GM23248 (cell line): ENCODE data around the gene GJB4. TPM values are rescaled to one million over a fixed set of nuclear protein-coding genes. Genes with fewer than 3 reads are reported as not detected.
"Not testable (repeated sequence)": the region's sequence is repeated elsewhere in the genome, so short reads cannot be mapped to it uniquely, and the experiment has no call there.

Experiments used
- DNase-seq: peaks from one replicate; pipeline ENCODE4 v3.0.0-alpha.2; 2015
- H2AFZ ChIP-seq: fragments of 200-600 bp; sonication (generic); 2 replicates; pipeline ENCODE4 v1.6.1; 2016; ENCODE audit warnings: antibody characterized with exemption
- H3F3A ChIP-seq: fragments of 200-600 bp; sonication (generic); 2 replicates; pipeline ENCODE4 v1.6.1; 2016; ENCODE audit warnings: mild to moderate bottlenecking, antibody characterized with exemption, mixed run types; ENCODE audit not compliant: insufficient read depth
- H3K27ac ChIP-seq: fragments of 200-600 bp; sonication (generic); 2 replicates; pipeline ENCODE4 v1.5.1; 2016; ENCODE audit warnings: mild to moderate bottlenecking
- H3K27me3 ChIP-seq: fragments of 200-600 bp; sonication (generic); replicated peaks from 2 replicates; pipeline ENCODE4 v1.6.1; 2016; ENCODE audit warnings: mild to moderate bottlenecking; ENCODE audit not compliant: insufficient read depth
- H3K36me3 ChIP-seq: fragments of 200-600 bp; sonication (generic); 2 replicates; pipeline ENCODE4 v1.6.1; 2016; ENCODE audit warnings: low read depth, mild to moderate bottlenecking
- H3K4me1 ChIP-seq: fragments of 200-600 bp; sonication (generic); 2 replicates; pipeline ENCODE4 v1.6.1; 2016; ENCODE audit warnings: mild to moderate bottlenecking; ENCODE audit not compliant: insufficient read depth
- H3K4me2 ChIP-seq: fragments of 200-600 bp; sonication (generic); one replicate; pipeline ENCODE4 v1.6.1; 2016; ENCODE audit warnings: mild to moderate bottlenecking; ENCODE audit not compliant: unreplicated experiment
- H3K4me3 ChIP-seq: fragments of 200-600 bp; sonication (generic); 2 replicates; pipeline ENCODE4 v1.5.1; 2016; ENCODE audit warnings: mild to moderate bottlenecking
- H3K79me2 ChIP-seq: fragments of 200-600 bp; sonication (generic); 2 replicates; pipeline ENCODE4 v1.6.1; 2016; ENCODE audit warnings: mild to moderate bottlenecking; ENCODE audit not compliant: insufficient read depth
- H3K9ac ChIP-seq: fragments of 200-600 bp; sonication (generic); 2 replicates; pipeline ENCODE4 v1.6.1; 2016; ENCODE audit warnings: mild to moderate bottlenecking
- H3K9me2 ChIP-seq: fragments of 200-600 bp; sonication (generic); 2 replicates; pipeline ENCODE4 v1.6.1; 2016; ENCODE audit warnings: mixed run types, mild to moderate bottlenecking, moderate library complexity; ENCODE audit not compliant: insufficient read depth
- H3K9me3 ChIP-seq: fragments of 200-600 bp; sonication (generic); one replicate; pipeline ENCODE4 v1.6.1; 2017; ENCODE audit warnings: low read depth
- H4K20me1 ChIP-seq: fragments of 200-600 bp; sonication (generic); 2 replicates; pipeline ENCODE4 v1.6.0; 2016; ENCODE audit not compliant: insufficient read depth
- EZH2 ChIP-seq: fragments of 200-600 bp; sonication (generic); IDR thresholded peaks from 2 replicates; pipeline ENCODE4 v1.6.1; 2018; ENCODE audit warnings: antibody characterized with exemption, mild to moderate bottlenecking; ENCODE audit not compliant: insufficient read depth, poor library complexity, severe bottlenecking
- EZH2phosphoT487 ChIP-seq: fragments of 200-600 bp; sonication (generic); IDR thresholded peaks from 2 replicates; pipeline ENCODE4 v1.6.1; 2018; ENCODE audit warnings: antibody characterized with exemption, moderate library complexity, mild to moderate bottlenecking, low read depth; ENCODE audit not compliant: insufficient read depth
- WGBS, 2 experiments: methylation state at CpG; one replicate each; pipeline ENCODE4 v1.1.6; 2015 to 2017; ENCODE audit warnings: low lambda C conversion rate in 2 of 2, low coverage in 1 of 2; ENCODE audit errors: missing lambda C conversion rate in 2 of 2; 5-methylcytosine and 5-hydroxymethylcytosine counted together
- in situ Hi-C: fragments of 300-500 bp; cut with MboI; formaldehyde crosslinking; loops from 2 replicates; pipeline ENCODE4 v1.15.0; 2020
- polyA plus RNA-seq: library from polyadenylated mRNA; unstranded; fragments of >200 nt; fragmentation: Nextera tagmentation; extraction: Ambion mirVana; gene quantifications from 2 replicates; pipeline ENCODE4 v1.2.1, GENCODE V29; 2016
- total RNA-seq: library from RNA; depleted of rRNA; stranded (reverse); fragments of >200 nt; shearing (Covaris generic); gene quantifications from 2 replicates; pipeline ENCODE4 v1.2.3, GENCODE V29; 2014

GJB4 gene
- total and polyA plus RNA-seq, 2 experiments from 2014 or later: not detected

GRCh38 chr1:34726861-34727260, 32.7 kb upstream of the GJB4 start:
- peaks cover 15% of the 10 kb centered on the region; the same call in 1 of the 2 replicates for H3K27me3 ChIP-seq
- H3F3A ChIP-seq: no peaks in the 10 kb centered on the region
- H3K4me3 ChIP-seq: no peak overlapping the region
- H4K20me1 ChIP-seq: no peaks in the 10 kb centered on the region
- no peak overlapping the region for H3K27ac ChIP-seq
- H3K36me3 ChIP-seq: no peaks in the 10 kb centered on the region
- no peaks in the 10 kb centered on the region for H3K9me3 ChIP-seq
- in situ Hi-C loops: no loop called here
- H3K9ac ChIP-seq: no peak overlapping the region
- 33 to 36% methylated on average over 6 of the region's 6 CpGs for WGBS, 2 experiments
- no peak overlapping the region for H2AFZ ChIP-seq
- no peaks in the 10 kb centered on the region for H3K9me2 ChIP-seq
- no peaks in the 10 kb centered on the region for H3K79me2 ChIP-seq
- TF ChIP-seq EZH2phosphoT487 (no peak), EZH2 (no peak)
- no peaks in the 10 kb centered on the region for H3K4me1 ChIP-seq
- no peak for DNase-seq
- no peak overlapping the region for H3K4me2 ChIP-seq

- Histone ChIP-seq H3K4me1 (no peaks in the 10 kb centered on the region), H3K27me3 (peaks cover 15% of the 10 kb centered on the region; the same call in 1 of the 2 replicates), H3K4me2 (no peak overlapping the region), H4K20me1 (no peaks in the 10 kb centered on the region), H3K27ac (no peak overlapping the region), H3K36me3 (no peaks in the 10 kb centered on the region), H3K79me2 (no peaks in the 10 kb centered on the region), H3K4me3 (no peak overlapping the region), H3F3A (no peaks in the 10 kb centered on the region), H3K9me2 (no peaks in the 10 kb centered on the region), H2AFZ (no peak overlapping the region), H3K9ac (no peak overlapping the region), H3K9me3 (no peaks in the 10 kb centered on the region)
- TF ChIP-seq EZH2 (no peak), EZH2phosphoT487 (no peak)
- DNase-seq: no peak
- 23 to 25% methylated on average over 5 of the region's 5 CpGs for WGBS, 2 experiments
- in situ Hi-C loops: no loop called here
Observed at GRCh38 chr1:34730485-34730884, 29.1 kb upstream of the GJB4 start.

GRCh38 chr1:34732831-34733230, 26.7 kb upstream of the GJB4 start:
- H3K27ac ChIP-seq, H3K79me2 ChIP-seq, H2AFZ ChIP-seq, H3K36me3 ChIP-seq, H3K9me3 ChIP-seq, in situ Hi-C loops, H3K4me2 ChIP-seq, H3K4me3 ChIP-seq, H3K9ac ChIP-seq, H3K4me1 ChIP-seq, DNase-seq, H3F3A ChIP-seq, H3K9me2 ChIP-seq, H4K20me1 ChIP-seq: not testable (repeated sequence)
- 38 to 47% methylated on average over 7 of the region's 7 CpGs for WGBS, 2 experiments
- H3K27me3 ChIP-seq: peaks cover 12% of the 10 kb centered on the region; the same call in 1 of the 2 replicates

- Histone ChIP-seq H3K9me2 (no peaks in the 10 kb centered on the region), H3K9me3 (no peaks in the 10 kb centered on the region), H3K4me3 (no peak overlapping the region), H3K4me1 (no peaks in the 10 kb centered on the region), H3K9ac (no peak overlapping the region), H3F3A (no peaks in the 10 kb centered on the region), H3K27ac (no peak overlapping the region), H4K20me1 (no peaks in the 10 kb centered on the region), H2AFZ (no peak overlapping the region), H3K27me3 (peaks cover 15% of the 10 kb centered on the region), H3K36me3 (no peaks in the 10 kb centered on the region), H3K4me2 (no peak overlapping the region), H3K79me2 (no peaks in the 10 kb centered on the region)
- in situ Hi-C loops: no loop called here
- WGBS, 2 experiments: 72 to 76% methylated on average over 10 of the region's 10 CpGs
- TF ChIP-seq EZH2phosphoT487 (no peak), EZH2 (no peak)
- no peak for DNase-seq
Observed at GRCh38 chr1:34736692-34737091, 22.8 kb upstream of the GJB4 start.

GRCh38 chr1:34737236-34737635, 22.3 kb upstream of the GJB4 start:
- H2AFZ ChIP-seq, H3K79me2 ChIP-seq, H3F3A ChIP-seq, H3K4me2 ChIP-seq, H4K20me1 ChIP-seq, H3K4me1 ChIP-seq, H3K9me2 ChIP-seq, H3K4me3 ChIP-seq, H3K9ac ChIP-seq, in situ Hi-C loops, DNase-seq, H3K36me3 ChIP-seq, H3K9me3 ChIP-seq, H3K27ac ChIP-seq: not testable (repeated sequence)
- H3K27me3 ChIP-seq: peaks cover 15% of the 10 kb centered on the region
- WGBS, 2 experiments: 73 to 76% methylated on average over 12 of the region's 12 CpGs
